Mammary epithelial cell (primary cell): ENCODE data around the gene MBD6.

Experiments
- CTCF ChIP-seq, 2 donors: IDR thresholded peaks in 1 of 2; conservative IDR thresholded peaks in 1 of 2; 2 replicates each; pipeline ENCODE4 v1.5.1; 2011 to 2012; ENCODE audit warnings: inconsistent platforms in 2 of 2, low read length in 2 of 2, mild to moderate bottlenecking in 2 of 2, control low read depth in 1 of 2, low read depth in 1 of 2; ENCODE audit not compliant: insufficient read depth in 1 of 2; ENCODE audit errors: extremely low read depth in 1 of 2
- EZH2 ChIP-seq: IDR thresholded peaks from 2 replicates; pipeline ENCODE4 v1.6.1; 2012; ENCODE audit warnings: low read length, inconsistent platforms, borderline replicate concordance

- no peak for TF ChIP-seq CTCF (conservative IDR thresholded peaks at IDR 0.05 in 1 of 2, IDR thresholded peaks at IDR 0.05 in 1 of 2; ENCODE audit: extremely low read depth in 1 of 2, insufficient read depth in 1 of 2, low read depth in 1 of 2, low read length in 2 of 2)
- no peak for TF ChIP-seq EZH2
These were observed 3.2 kb downstream of the MBD6 start for GRCh38 chr12:57525615-57526383.
